GM21447 (cell line): ENCODE data around the gene OR52K2.
"Not testable (repeated sequence)": the region's sequence is repeated elsewhere in the genome, so short reads cannot be mapped to it uniquely, and the experiment has no call there.

Source experiments
- ATAC-seq: cut with Tn5 transposase; IDR thresholded peaks from one replicate; pipeline ENCODE4 v1.9.1; 2021; ENCODE audit not compliant: unreplicated experiment

Gene OR52K2

GRCh38 chr11:4448995-4449394 is at the start of gene OR52K2:
Gene OR52K2 (plus strand): TSS chr11:4449295. CDS start chr11:4449340, 45 bp downstream.
- ATAC-seq, result no peak

GRCh38 chr11:4406206-4406605 is 42.9 kb upstream of the OR52K2 start:
- not testable (repeated sequence) for ATAC-seq

- no peak for ATAC-seq
Observed at GRCh38 chr11:4416306-4416705, 32.8 kb upstream of the OR52K2 start.

GRCh38 chr11:4416816-4417215 is 32.3 kb upstream of the OR52K2 start:
- no peak for ATAC-seq

- ATAC-seq, result no peak
Observed at GRCh38 chr11:4418403-4418802, 30.7 kb upstream of the OR52K2 start.

DNA sequence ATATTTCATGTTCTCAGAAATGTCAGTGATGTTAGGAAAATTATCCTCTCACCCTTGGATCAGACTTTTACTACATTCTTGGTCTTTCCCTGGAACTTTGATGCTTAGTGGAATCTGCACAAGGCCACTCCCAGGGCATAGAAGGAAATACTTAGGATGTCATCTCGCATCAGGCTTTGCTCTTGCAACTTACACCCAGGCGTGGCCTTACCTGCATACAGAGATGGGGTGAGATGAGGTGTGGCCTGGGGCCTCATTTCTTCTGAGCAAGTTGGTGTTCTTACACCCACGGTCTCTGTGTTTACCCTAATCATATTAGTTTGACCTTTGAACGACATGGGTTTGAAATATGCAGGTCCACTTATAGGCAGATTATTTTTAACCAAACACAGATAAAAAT is 19.0 kb upstream of the OR52K2 start:
- ATAC-seq, result no peak

DNA sequence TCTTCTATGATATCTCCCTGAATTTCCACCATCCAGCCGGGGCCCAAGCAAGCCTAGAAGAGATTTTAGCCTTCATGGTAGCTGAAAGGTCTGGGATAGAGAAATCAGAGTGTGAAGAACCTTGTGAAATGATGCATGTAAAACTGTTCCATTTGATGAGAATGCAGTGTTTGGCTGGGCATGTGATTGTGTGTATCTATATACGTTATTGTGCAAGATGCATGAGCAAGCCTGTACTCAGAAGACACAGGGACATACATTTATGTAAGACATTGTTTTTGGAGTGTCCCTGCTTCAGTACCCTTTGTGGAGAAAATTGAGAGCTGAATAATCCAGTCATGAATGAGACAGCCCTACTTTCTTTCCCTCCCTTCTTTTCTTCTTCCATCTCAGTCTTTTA is 15.2 kb upstream of the OR52K2 start:
- ATAC-seq, result no peak

- ATAC-seq, result no peak
Observed at GRCh38 chr11:4436411-4436810, 12.7 kb upstream of the OR52K2 start.

DNA sequence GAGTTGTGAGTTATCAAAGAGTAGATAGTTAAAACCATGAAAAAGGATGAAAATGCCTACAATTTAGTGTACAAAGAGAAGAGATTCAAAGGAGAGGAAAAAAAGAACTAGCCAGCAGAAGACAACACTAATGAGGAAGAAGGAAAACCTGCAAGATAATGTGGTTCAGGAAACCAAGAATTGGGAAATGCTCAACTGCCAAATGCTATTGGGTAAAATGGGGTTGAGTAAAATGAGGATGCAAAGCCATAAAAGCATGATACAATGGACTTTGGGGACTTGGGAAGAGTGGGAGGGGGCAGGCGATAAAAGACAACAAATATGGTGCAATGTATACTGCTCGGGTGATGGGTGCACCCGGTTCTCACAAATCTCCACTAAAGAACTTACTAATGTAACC is 7.6 kb upstream of the OR52K2 start:
- no peak for ATAC-seq

GRCh38 chr11:4443232-4443891 is 5.7 kb upstream of the OR52K2 start:
- ATAC-seq, result no peak

DNA sequence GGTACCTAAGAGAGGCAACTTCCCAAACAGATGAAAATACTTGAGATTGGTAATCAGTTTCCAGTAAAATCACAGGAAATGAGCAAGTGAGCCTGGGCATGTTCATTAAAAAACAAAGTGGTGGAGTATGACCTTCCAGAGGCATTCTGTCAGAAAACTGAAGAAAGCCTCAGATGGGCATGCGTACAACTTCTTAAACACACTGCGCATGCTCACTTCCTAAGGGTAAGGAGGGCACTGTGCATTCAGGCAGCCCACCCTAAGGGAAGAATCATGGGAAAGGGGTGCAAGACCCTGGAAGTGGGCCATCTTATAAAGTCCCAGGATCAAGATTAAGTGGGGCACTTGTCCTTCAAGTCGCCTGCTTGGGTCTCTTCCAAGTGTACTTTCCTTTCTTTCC is 4.0 kb downstream of the OR52K2 start:
- no peak for ATAC-seq

DNA sequence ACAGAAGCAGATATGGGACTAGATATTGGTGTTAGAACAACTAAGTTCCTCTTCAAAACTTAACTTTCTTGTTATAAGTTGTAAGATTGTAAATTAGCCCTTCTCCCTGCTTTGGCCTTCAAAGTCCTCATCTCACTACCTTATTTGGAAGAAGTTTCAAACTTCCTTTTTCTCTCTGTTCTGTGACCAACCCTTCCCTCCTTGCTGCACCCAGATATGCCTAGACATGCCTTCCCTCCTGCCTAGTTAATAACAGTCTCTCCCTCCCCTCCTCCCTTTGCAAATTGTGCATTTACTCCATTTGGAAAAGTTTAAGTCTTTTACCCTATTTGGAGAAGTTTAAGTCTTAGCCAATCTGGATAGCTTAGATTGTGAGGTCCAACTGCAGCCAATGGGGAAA is 4.9 kb downstream of the OR52K2 start:
- no peak for ATAC-seq

DNA sequence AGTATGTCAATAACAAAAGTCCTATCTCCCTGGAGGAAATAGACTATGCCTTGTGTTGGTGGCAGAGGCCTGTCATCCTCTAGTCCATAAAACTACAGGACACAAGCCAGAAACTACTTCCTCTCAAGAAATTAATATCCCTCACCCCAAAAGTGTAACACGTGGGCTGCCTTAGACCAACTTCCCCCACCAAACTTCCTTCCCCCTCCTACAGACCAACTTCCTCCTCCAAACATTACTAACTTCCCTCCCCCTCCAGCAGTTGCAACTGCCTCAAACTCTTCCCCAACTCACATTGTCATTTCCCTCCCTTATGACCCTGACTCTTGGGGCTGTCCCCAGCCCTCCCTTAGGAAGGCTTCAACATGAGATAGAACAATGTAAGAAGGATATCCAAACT is 6.3 kb downstream of the OR52K2 start:
- ATAC-seq, result no peak

DNA sequence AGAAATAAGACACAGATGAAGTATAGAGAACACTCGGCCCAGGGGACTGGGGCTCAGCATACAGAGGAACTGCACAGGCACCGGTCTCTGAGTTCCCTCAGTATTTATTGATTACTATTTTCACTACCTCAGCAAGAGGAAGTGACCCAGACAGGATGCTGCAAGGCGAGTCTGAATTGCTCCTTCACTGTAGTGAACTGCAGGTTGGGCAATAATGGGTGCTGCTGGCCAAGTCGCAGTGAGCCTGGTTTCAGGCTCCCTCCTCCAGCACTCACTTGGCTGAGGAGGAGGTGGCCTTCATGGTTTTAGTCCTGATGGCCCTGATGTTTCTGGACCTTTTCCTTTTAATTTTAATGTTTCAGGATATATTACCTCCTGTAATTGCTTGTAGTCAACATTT is 10.4 kb downstream of the OR52K2 start:
- ATAC-seq, result no peak

- ATAC-seq, result no peak
Observed at GRCh38 chr11:4460151-4460550, 11.1 kb downstream of the OR52K2 start.

DNA sequence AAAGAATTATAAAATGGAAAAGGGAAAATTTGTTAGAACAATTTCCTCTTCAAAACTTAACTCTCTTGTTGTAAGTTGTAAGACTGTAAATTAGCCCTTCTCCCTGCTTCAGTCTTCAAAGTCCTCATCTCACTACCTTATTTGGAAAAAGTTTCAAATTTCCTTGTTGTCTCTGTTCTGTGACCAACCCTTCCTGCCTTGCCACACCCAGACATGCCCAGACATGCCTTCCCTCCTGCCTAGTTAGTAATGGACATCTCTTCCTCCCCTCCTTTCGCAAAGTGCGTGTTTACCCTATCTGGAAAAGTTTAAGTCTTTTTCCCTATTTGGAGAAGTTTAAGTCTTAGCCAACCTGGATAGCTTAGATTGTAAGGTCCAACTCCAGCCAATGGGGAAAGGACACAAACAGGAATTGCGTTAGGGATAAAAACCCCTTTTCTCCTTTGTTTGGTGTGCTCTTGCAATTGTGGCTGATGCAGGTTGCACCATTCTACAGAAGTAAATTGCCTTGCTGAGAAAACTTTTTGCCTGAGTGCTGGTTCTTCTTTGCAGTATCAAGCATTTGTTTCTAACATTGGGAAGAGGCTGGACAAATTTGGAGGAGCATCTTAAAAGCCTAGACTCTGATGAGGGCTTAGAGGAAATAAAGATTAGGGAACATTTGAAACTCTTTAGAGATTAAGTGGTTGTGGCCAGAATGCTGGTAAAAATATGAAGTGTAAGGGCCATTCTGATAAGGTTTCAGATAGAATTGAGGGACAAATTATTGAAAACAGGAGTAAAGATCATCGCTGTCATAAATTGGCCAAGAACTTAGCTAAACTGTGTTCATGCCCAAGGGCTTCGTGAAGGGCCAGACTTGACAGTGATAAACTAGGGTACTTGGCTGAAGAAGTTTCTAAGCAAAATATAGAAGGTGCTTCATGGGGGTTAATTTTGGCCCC is 15.4 kb downstream of the OR52K2 start:
- no peak for ATAC-seq

- ATAC-seq, result no peak
Observed at GRCh38 chr11:4465407-4465806, 16.3 kb downstream of the OR52K2 start.

- no peak for ATAC-seq
Observed at GRCh38 chr11:4466131-4466870, 17.2 kb downstream of the OR52K2 start.

DNA sequence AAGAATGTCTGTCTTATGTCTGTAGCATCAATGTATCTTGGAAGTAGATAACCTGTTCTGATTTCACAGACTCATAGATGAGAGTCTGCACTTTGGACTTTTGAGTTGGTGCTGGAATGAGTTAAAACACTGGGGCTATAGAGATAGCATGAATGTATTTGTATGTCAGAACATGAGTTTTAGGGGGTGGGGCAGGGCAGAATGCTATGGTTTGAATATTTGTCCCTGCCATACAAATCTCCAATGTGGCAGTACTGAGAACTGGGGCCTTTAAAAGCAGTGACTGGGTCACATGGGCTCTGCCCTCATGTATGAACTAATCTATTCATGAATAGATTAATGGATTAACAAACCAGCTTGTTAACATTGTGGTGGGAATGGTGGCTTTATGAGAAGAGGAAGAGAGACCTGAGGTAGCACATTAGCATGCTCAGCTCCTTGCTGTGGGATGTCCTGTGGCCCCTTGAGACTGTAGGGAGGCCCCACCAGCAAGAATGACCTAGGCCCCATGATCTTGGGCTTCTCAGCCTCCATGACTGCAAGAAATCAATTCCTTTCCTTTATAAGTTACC is 17.9 kb downstream of the OR52K2 start:
- ATAC-seq, result no peak

DNA sequence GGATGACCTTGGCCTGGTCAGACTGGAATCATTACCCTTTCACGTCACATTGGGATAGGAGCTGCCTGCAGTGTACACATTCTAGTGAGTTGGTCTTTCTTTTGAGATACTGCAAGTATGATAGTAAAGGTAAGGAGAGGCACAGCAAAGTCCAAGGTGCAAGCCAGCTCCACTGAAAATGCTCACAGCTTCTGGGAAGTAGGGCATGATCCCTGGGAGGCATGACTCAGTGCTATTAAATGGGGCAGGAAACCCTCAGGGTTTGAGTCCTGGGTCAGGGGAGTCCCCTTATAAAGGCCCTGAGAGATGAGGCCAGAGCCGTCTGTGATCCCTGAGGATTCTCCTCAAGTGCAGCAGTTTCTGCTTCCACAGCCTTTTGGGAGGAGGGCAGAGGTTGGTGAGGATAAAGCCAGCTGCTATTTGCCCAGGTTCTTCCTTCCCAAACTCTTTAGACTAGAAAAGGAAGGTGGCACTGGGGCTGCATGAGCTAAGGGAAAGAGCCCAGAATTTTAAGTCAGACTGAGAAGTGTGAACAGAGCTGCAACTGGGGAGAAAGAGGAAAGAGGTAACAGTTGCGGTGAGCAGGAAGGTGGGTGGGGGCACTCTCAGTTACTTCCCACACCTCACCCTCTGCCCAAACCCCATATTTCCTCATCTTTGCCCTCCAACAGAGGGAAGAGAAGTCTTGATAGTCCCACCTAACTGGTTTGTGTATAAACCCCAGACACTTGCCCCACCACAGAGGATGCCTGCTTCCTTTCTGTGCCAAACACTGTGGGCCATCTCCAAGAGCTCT is 18.9 kb downstream of the OR52K2 start:
- ATAC-seq, result no peak
